GOT3 (cell line): ENCODE measurements around the gene HMX2.

Source experiments
- DNase-seq: peaks from one replicate; lab custom pipeline; 2025; ENCODE audit warnings: mixed read lengths; lab: John Stamatoyannopoulos, UW

Gene HMX2, protein sequence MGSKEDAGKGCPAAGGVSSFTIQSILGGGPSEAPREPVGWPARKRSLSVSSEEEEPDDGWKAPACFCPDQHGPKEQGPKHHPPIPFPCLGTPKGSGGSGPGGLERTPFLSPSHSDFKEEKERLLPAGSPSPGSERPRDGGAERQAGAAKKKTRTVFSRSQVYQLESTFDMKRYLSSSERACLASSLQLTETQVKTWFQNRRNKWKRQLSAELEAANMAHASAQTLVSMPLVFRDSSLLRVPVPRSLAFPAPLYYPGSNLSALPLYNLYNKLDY

DNA sequence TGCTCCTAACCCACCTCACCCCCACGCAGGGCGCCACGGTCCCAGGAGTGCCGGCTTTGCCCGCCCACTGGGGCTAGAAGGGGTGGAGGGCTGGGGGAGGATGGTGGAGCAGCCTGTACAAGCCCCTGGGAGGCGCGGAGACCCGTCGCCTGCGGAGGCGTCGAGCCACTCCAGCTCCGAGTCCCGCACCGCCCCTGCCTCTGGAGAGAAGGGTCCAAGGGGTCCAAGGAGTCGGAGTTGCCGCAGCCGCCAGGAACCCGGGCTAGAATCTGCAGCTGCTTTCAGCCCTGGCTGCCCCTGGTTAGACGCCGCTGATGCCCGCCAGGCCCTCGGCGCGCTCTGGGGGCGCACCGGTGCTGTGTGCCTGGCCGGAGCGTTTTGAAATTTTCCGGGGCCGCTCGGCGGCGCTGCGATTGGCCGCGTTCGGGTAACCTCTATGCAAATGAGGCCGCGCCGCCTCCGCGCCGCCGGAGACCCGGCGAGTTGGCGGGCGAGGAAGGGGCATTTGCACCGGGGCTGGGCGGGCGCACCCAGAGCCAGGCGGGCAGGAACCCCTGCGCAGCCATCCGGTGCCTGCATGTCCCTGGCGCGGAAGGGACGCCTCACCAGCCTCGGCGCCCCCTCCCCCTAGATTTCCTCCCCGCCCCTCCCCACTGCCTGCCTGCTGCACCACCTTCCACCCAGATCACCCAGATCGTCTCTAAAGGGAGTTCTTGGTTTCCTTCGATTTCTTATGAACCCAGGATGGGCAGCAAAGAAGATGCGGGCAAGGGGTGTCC lies at the start of gene HMX2:
TSS of gene HMX2 (plus strand) at position 502 of the 779 bp plus-strand sequence. CDS start at position 745, 243 bp downstream.
- DNase-seq = no peak

DNA sequence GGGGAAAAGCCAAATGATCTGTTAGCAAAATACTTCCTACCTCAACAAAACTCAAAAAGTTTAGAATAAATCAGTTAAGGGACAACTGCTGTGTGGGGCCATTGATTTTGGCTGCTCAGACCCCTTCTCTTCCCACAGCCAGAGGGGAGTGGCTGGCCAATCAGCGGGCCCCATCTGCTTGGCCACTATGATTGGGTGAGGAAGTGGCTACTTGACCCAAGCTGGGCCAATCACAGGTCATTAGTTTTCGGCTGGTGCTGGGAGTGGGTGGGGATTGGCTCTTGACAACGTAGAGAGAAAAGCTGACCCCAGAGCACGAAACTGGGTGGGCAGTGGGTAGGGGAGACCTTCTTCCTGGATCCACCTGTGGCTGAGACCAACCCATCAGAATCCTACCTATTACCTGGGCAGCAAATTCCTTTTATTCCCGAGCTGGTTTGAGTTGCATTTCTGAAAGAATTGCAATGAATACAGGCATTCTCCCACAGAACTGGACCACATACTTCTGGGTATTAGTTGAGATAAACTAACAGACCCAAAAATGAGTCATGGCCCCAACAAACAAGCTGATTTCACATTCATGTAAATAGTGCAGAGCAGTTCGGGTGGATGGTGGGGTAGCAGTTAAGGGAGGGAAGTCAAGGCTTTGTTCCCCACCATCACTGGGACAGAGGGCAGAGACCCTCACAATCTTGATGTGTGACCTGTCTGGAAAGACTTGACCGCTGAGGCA lies 47.7 kb upstream of the HMX2 start:
- DNase-seq = no peak

DNA sequence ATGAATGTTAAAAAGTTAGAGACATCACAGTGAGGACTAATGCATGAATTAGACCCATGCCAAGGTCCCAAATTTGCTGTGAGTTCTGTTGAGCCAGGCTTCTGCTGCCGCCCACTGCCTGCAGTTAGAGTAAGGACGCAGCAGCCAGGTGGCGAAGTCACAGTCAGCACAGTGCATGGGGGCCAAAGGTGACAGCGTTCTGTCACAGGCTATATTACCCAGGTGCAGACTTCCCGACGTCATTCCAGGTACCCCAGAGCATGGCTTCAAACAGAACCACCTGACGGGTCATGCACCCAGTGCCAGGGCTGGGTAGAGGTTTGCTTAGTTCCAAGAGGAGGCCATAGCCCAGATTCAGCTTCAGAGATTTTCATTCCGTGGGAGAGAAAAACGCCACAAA lies 46.1 kb upstream of the HMX2 start:
- no peak for DNase-seq

- DNase-seq = no peak
These were observed 45.3 kb upstream of the HMX2 start for GRCh38 chr10:123102673-123103072.

DNA sequence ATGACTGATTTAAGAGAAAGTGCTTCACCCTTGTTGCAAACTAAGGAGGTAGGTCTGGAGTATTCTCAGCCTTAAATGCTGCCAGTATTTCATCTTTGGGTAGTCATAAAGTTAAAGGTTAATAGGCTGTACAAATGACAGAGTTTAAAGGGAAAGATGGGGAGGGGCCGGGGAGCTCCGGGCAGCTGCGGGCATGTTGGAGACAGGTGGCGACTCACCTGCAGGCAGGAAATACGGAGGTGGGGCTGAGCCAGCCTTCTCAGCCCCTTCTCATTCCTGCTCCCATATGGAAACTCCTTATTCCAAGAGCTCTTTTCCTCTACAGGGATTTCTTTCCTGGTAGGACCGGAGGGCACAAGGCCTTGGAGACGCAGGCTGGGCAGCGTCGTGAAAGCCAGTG lies 44.0 kb upstream of the HMX2 start:
- DNase-seq = no peak

GRCh38 chr10:123109466-123109865 lies 38.5 kb upstream of the HMX2 start:
- DNase-seq = no peak

- no peak for DNase-seq
These were observed 30.1 kb upstream of the HMX2 start for GRCh38 chr10:123117644-123118417.

DNA sequence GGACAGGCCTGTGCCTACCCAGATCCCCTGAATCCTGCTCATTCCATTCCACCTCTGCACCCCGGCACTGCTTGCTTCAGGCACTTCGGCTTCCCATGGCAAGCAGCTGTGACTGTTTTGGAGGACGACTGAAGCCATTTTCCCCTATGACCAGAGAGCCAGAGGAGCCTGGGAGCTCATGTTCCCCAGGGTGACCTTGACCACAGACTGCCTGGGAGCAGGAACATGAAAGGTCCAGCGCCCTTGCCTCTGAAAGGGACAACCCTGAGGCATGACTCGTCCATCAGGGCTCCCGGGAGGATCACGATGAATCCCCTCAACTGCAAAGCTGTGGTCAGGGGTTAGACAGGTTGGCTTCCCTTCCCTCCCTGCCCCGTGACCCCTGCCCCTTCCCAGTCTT lies 28.9 kb upstream of the HMX2 start:
- DNase-seq = no peak

DNA sequence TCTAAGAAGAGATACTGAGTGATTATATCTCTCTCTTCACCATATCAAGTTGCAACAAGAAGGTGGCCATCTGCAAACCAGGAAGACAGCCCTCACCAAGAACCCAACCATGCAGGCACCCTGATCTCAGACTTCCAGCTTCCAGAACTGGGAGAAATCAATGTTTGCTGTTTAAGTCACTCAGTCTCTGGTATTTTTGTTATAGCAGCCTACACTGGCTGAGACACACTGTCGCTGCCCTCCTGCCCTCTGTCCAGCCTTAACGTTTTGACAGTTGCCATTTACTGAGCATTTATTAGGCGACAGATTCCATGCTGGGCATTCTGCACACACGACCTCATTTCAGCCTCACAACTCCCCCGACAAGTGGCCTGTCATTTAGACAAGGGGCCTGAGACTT lies 21.7 kb upstream of the HMX2 start:
- no peak for DNase-seq

DNA sequence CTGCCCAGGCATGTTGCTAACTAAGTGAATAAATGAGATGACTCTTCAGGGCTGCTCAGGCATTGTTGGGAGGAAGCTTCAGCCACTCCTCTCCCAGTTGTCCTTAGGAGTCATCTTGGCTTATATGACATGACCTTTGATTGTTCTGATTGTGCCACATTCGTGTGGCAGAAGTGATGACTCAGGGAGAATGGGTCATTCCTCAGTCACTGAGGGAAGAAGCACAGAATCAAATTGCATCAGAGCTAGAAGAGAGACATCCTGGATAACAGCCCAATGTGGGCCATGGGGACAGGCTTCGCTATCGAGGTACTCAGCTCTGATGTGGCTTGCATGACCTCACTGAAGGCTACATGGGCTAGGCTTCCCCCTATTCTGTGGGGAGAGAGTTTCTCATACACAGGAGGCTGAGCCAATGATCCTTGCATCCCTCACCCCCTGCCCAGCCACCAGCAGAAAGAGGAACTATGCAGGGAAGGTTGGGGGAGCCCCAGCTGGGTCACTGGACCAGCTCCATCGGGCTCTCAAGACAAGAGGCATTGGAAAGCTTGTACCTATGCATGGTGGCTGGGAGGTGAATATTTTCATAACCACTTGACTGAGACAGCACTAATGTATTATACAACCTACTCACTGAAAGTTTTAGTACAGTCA lies 18.2 kb upstream of the HMX2 start:
- no peak for DNase-seq

DNA sequence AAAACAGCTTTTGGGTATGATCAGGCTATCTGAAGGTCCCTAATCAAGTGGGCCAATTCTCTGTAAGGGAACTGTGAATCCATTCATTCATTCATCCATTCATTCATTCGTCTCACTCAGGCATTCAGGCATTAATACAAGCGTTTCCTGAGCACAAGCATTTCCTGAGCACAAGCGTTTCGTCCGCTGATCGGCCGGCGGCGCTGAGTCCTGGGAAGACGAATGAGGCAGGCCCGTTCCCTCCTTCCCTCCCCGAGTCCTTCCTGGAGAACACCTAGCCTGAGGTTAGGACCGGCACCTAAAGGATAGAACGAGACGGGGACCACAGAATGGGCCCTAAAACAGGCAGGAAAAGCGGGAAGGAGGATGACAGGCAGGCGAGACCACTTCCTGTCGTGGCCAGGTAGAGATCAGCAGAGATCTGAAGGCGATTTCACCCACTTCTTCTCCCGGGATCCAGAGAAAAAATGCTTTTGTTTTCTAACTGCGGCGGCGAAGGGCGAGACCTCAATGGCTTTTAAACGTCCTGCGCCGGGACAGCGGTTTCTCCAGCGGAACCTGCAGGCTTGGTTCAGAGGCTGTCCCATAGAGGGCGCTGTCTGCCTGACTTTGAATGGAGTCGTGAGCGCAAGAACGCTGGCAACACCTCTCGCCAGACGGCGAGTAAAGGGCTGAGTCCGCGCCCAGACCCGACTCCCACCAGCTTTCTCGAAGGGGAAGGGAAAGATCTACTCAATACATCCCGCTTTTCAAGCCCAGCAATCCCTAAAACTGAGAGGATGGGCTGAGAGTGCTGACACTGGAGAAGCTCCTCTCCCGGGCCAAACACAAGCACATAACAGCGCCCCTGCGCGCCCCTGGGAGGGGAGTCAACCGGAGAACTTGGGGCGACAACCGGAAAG lies 15.1 kb upstream of the HMX2 start:
- peak; percentile 34 for DNase-seq

DNA sequence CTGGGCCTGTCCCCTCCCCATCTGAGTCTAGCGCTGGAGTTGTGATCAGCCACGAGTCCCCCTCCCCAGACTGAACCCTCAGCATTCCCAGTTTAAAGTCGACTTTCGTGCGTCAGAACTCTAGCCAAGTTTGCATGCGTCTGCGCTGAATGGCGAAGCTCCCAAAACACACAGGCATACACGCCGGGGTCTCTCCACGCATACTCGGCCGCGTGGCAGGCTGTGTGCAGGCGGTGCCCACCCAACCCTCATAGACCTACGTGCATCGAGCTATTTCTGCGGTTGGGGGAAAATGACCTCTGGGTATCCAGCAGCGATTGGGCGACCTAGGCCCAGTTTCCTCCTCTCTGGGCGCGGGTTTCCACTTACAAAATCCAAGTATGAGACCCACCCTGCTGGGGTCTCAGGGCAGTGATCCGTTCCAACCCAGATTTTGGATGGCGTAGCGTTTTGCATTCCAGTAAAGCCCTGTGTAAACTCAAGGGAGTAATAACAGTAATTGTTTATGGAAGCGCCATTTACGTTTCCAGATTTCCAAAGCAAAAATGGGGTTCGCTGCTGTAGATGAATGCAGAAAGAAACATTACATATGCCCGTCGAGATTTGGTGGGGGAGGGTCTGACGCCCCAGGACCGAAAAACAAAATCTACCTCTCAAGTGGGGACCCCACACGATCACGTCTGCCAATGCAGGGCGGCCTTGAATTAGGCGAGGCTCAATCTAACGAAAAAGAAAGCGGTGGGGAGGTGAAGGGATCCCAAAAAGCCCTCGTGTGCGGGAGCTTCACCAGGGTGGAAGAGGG lies 14.2 kb upstream of the HMX2 start:
- no peak for DNase-seq

GRCh38 chr10:123134343-123134914 lies 13.5 kb upstream of the HMX2 start:
- DNase-seq = no peak

GRCh38 chr10:123134915-123135414 lies 13.0 kb upstream of the HMX2 start:
- DNase-seq = no peak

- no peak for DNase-seq
These were observed 12.4 kb upstream of the HMX2 start, which contains the start of gene HMX3 for GRCh38 chr10:123135415-123136141. TSS of gene HMX3 (plus strand) at chr10:123135970. CDS start at chr10:123136051, 81 bp downstream.

DNA sequence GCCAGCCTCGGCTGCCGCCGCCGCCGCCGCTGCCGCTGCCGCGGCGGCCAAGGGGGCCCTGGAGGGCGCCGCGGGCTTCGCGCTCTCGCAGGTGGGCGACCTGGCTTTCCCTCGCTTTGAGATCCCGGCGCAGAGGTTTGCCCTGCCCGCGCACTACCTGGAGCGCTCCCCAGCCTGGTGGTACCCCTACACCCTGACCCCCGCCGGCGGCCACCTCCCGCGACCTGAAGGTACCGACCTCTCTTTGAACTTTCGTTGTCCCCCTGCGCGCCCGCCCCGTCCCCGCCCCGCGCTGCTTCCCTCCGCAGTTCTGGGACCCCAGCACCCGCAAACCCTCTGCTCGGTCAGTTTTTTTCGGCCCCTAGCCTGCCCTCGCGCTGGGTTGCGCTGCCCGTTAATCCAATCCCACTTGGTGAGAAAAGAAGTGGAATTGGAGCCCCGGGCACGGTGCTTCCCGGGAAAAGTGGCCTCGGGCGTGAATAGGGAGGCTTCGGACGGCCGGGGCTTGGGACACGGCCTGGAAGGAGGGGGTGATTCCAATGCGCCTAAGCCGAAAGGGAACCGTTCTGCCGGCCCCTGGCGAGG lies 11.6 kb upstream of the HMX2 start:
- DNase-seq = no peak

GRCh38 chr10:123136806-123137642 lies 10.9 kb upstream of the HMX2 start:
- no peak for DNase-seq
